B cell (primary cell): ENCODE data around the gene ANLN.

Source experiments
- EZH2 ChIP-seq: IDR thresholded peaks from 2 replicates; pipeline ENCODE4 v1.6.1; 2012; ENCODE audit warnings: borderline replicate concordance, low read depth, mild to moderate bottlenecking, moderate library complexity, low read length; ENCODE audit not compliant: insufficient read depth, poor library complexity, severe bottlenecking
- TF ChIP-seq, protein P1 (sequence below): fragments of 200-600 bp; IDR thresholded peaks from one replicate; pipeline ENCODE4 v1.8.0; 2022; ENCODE audit warnings: antibody characterized with exemption, mild to moderate bottlenecking

DNA sequence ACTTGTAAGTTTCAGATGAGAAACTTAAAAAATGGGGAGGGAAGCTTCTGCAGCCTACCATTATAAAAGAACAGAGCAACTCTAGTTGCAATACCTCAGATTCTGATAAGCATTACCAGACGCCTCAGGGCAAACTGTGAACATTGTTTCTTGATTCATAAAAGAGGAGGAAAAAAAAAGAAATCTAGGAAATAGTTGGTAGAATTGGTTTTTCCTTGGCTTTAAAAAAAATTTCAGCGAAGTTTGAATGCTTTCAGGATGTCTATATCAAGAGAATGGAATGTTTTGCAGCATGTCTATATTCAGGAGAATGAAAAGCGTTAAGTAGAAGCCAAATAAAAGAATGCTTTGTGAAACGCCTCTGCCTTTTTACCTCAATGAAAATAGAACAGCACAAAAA, 17.5 kb upstream of the ANLN start:
- TF ChIP-seq, protein P1, sequence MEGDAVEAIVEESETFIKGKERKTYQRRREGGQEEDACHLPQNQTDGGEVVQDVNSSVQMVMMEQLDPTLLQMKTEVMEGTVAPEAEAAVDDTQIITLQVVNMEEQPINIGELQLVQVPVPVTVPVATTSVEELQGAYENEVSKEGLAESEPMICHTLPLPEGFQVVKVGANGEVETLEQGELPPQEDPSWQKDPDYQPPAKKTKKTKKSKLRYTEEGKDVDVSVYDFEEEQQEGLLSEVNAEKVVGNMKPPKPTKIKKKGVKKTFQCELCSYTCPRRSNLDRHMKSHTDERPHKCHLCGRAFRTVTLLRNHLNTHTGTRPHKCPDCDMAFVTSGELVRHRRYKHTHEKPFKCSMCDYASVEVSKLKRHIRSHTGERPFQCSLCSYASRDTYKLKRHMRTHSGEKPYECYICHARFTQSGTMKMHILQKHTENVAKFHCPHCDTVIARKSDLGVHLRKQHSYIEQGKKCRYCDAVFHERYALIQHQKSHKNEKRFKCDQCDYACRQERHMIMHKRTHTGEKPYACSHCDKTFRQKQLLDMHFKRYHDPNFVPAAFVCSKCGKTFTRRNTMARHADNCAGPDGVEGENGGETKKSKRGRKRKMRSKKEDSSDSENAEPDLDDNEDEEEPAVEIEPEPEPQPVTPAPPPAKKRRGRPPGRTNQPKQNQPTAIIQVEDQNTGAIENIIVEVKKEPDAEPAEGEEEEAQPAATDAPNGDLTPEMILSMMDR: no peak
- TF ChIP-seq EZH2: no peak
